Mucosa of stomach (tissue), 1 donor: Measurements from ENCODE around the gene PIP5KL1.

Source experiments
- H3K27me3 ChIP-seq: one replicate; pipeline ENCODE4 v1.7.0; 2013; ENCODE audit warnings: mild to moderate bottlenecking, low read length; ENCODE audit not compliant: control insufficient read depth, insufficient read depth
- H3K36me3 ChIP-seq: one replicate; pipeline ENCODE4 v1.7.0; 2013; ENCODE audit warnings: low read length; ENCODE audit not compliant: control insufficient read depth, insufficient read depth
- H3K4me1 ChIP-seq: one replicate; pipeline ENCODE4 v1.7.0; 2013; ENCODE audit warnings: mild to moderate bottlenecking, low read length; ENCODE audit not compliant: control insufficient read depth, insufficient read depth
- H3K4me3 ChIP-seq: one replicate; pipeline ENCODE4 v1.7.0; 2013; ENCODE audit warnings: low read length
- H3K9ac ChIP-seq: one replicate; pipeline ENCODE4 v1.7.0; 2013; ENCODE audit warnings: mild to moderate bottlenecking, low read length, moderate library complexity
- H3K9me3 ChIP-seq: one replicate; pipeline ENCODE4 v1.7.0; 2013; ENCODE audit warnings: mild to moderate bottlenecking, low read length, moderate library complexity; ENCODE audit not compliant: control insufficient read depth
- donor health status: Pancreatic carcinoma.

The PIP5KL1 gene

DNA sequence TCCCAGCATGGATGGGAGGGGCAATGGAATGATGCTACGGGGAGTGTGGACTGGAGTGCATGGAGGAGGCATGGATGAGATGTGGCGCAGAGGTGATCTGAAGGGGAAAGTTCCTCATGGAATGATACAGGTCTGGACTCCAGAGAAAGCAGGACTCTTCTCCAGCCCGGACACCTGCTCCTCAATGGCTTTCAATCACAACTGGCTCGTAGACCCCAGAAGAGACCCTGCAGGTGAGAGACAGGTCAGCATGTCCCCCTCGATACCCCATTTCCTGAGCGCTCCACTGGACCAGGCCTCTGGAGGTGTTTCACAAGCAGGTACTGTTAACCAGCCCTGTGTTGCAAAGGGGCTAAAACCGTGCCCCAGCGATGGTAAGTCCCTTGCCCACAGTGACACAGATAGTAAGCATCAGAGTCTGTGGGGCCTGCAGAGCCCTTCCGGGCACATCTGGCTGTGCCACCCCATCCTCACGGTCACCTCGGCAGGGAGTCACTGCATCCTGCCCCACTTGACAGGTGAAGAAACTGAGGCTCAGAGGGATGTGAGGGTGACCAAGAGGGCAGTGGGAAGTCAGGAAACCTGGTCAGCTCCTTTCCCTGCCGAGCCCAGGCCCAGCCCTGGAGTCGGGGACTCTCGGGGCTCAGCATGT is 12.6 kb upstream of the PIP5KL1 start:
- H3K27me3 ChIP-seq, result no peaks in the 10 kb centered on the region
- no peak overlapping the region for H3K9ac ChIP-seq
- H3K4me1 ChIP-seq, result peaks cover 6% of the 10 kb centered on the region
- H3K4me3 ChIP-seq, result no peak overlapping the region
- peaks cover 36% of the 10 kb centered on the region for H3K36me3 ChIP-seq
- no peaks in the 10 kb centered on the region for H3K9me3 ChIP-seq

DNA sequence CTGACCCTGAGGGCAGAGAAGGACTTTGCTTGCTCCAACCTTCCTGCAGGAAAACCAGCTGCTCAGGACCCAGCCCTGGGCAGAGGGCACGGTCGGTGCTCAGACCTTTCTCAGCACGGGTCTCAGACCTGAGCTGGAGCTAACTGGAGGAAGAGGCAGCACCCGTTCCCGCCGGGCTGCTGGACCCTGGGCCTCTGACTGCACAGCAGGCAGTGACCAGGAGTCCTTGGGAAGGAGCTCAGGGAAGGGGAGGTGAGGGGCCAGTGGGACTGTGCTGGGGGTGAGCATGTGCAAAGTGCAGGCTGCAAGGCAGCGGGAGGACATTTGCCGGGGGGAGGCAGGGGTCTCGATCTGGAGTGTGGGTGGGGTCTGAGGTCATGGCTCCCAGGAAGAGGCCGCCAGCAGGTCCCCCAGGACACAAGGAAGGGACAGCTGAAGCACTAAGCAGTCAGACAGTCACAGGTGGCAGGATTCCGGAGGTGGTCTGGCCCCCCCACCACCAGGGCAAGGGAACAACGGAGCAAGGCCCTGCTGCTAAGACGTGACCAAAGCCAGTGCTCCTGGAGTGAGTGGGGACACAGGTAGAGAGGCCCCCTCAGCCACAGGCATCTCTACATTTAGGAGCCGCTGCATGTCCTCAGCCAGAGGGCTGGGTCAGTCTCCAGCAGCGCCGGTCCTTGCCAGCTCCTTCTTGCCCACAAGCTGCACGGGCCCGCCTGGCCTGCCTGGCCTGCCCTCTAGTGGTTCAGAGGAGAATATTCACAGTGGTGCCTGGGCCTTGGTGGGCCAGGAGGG is 11.8 kb upstream of the PIP5KL1 start:
- H3K9ac ChIP-seq, result no peak overlapping the region
- H3K36me3 ChIP-seq, result peaks cover 31% of the 10 kb centered on the region
- no peak overlapping the region for H3K4me3 ChIP-seq
- no peaks in the 10 kb centered on the region for H3K27me3 ChIP-seq
- H3K9me3 ChIP-seq, result no peaks in the 10 kb centered on the region
- H3K4me1 ChIP-seq, result peaks cover 6% of the 10 kb centered on the region

DNA sequence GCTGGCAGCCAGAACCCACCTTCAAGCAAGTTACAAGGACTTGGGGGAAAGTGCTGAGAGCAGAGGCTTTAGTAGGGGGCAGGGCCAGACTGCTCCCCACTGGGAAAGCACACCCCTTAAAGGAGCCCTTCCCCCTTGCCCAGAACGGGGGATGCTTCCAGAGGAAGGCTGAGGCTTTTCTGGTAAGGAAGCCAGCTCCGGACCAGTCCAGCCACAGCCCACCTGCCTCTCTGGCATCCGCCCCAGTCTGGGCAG is 11.3 kb upstream of the PIP5KL1 start:
- peaks cover 29% of the 10 kb centered on the region for H3K36me3 ChIP-seq

DNA sequence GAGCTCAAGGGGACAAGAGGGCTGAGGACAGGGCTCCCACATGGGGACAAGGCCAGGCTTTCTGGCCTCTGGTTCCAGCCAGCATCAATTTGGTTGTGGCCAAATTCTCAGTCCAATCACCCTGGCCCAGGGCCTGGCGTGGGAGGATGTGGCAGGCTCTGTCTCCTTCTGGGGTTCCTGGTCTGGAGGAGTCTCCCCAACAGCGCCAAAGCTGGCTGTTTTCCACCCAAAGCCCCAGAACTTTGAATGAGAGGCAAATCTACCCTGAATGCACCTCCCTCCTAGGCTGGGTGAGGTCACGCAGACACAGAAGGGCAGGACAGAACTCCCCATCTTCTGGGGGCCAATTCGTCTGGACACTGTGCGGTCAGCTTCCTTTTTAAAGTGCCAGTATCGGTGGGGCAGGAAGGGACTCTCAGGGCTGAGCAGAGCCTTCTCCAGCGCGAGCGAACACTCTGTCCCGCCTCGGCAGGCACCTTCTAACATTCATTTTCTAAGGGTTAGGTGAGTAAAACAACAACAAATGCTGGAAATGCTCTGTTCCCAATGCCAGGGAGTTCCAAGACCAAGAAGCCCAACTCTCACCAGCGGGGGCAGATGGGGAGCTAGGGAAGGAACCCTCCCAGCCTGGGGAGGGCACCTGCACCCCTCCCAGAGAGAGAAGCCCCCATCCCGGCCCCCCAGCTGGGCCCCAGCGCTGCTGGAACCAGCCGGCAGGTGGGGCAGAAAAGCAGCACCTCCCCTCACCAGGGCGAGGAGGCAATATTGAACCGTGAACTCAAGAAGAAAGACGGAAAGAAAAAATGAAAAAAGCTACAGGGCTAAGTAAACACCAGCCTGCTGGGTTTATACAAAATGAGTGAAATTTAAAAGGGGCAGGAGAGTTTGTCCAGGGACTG is 10.7 kb upstream of the PIP5KL1 start:
- H3K36me3 ChIP-seq, result peaks cover 29% of the 10 kb centered on the region
- no peak overlapping the region for H3K9ac ChIP-seq
- H3K4me1 ChIP-seq, result peaks cover 14% of the 10 kb centered on the region
- no peak overlapping the region for H3K4me3 ChIP-seq
- no peaks in the 10 kb centered on the region for H3K9me3 ChIP-seq
- no peaks in the 10 kb centered on the region for H3K27me3 ChIP-seq

More for the DNA sequence above, 11.3 kb upstream of the PIP5KL1 start:
- Histone ChIP-seq H3K4me1 (peaks cover 10% of the 10 kb centered on the region), H3K9me3 (no peaks in the 10 kb centered on the region), H3K4me3 (no peak overlapping the region), H3K9ac (no peak overlapping the region), H3K27me3 (no peaks in the 10 kb centered on the region)

DNA sequence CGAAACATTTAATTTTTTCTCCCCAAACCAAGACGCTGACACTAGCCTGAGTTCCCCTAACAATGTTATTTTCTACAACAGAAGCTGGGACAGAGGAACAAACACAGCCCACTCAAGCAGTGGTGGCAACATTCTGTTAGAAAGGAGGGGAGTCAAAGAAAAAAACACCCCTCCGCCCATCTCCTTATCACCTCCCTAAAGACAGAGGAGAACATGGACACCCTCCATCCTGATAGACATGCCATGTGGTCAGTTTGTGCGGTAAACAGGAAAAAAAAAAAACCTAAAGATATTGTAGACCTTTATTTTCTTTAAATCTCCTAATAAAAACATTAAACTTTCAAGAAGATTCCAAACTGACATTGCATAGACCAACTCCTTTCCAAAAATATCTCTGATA is 10.0 kb upstream of the PIP5KL1 start:
- Histone ChIP-seq H3K4me3 (no peak overlapping the region), H3K36me3 (peaks cover 29% of the 10 kb centered on the region), H3K9me3 (no peaks in the 10 kb centered on the region), H3K27me3 (no peaks in the 10 kb centered on the region), H3K9ac (no peak overlapping the region), H3K4me1 (peaks cover 19% of the 10 kb centered on the region)

DNA sequence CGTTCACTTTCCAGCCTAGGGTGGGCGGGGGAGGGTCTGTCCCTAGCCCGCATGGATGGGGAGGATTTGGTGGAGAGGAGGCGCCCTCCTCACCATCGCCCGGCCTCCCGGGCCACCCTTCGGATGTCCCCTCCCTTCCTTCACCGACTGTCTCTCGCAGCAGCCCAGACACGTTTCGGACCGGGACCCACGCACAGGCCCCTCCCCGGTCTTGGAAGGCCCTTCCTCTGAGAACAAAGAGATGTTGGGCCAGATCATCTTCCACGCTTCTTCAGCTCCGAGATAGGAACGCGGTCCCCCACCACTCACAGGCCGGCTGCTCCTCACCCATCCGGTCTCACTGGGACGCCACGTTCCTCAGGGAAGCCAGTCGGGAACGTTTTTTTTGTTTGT is 7.7 kb upstream of the PIP5KL1 start:
- Histone ChIP-seq H3K4me1 (peaks cover 19% of the 10 kb centered on the region), H3K27me3 (no peaks in the 10 kb centered on the region), H3K9me3 (no peaks in the 10 kb centered on the region), H3K4me3 (peak overlapping the region; percentile 89), H3K9ac (peak overlapping the region; percentile 69), H3K36me3 (peaks cover 11% of the 10 kb centered on the region)

DNA sequence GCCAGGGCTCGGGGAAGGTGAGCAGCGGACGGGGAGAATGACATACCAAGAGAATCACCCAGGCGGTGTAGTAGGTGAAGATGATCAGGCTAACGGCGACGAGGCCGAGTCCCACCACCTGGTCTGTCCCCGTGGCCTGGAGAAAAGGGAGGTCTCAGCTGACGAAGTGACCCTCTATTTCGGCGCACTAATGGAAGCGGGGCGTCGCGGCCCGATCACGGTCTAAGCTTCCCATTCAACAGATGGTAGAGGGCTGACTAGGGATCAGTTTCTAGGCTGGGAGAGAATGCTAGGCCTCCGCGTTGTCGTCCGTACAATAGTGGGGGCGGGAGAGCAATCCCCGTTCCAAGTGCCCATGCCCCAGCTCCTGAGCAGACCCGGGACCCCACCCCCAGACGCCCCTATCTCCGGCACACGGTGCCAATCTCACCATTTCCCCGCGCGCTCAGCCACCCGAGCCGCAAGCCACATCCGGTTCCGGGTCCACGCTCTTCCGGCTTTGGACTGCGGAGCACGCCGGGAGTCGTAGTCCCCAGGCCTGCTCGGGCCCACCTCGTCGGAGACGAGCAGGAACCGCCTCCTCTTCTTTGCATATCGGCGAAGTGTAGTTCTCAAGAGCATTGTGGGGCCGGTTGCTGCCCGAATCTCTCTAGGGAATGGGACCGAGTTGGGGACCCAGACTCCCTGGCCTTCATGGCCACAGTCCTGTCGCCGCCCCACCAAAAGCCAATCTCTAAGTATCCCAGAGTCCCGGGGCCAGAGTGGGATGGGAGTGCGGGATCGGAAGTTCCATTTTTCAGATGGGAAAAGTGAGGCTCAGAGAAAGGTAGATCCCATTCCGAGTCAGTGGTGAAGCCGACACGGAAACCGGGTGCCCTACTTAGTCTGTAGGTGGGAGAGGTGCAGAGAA is 7.1 kb upstream of the PIP5KL1 start, which contains the start of gene DPM2:
Gene DPM2 (minus strand): TSS at position 467 of the 910 bp plus-strand sequence. CDS start 34 bp downstream, at position 433.
- H3K27me3 ChIP-seq, result no peaks in the 10 kb centered on the region
- H3K4me1 ChIP-seq, result peaks cover 19% of the 10 kb centered on the region
- peak within 1 kb of the TSS; percentile 69 for H3K9ac ChIP-seq
- H3K9me3 ChIP-seq, result no peaks in the 10 kb centered on the region
- peaks cover 11% of the 10 kb centered on the region for H3K36me3 ChIP-seq
- H3K4me3 ChIP-seq, result peak within 1 kb of the TSS; percentile 89

DNA sequence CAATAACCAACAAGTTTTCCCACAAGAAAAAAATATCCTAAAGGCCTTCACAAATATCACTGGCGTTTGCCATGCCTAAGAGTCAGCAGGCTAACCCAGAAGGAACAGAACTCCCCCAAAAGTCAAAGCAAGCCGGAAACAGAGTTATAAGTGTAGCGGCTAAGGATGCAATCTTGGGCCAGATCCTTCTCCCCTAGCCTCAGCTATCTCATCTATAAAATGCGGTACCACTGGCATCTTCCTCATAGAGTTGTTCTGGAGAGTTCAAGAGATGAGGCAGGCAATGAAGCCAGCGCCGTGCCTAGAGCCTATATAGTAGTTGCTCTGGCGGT is 6.4 kb upstream of the PIP5KL1 start:
- Histone ChIP-seq H3K4me3 (peak overlapping the region; percentile 89), H3K27me3 (no peaks in the 10 kb centered on the region), H3K9ac (peak overlapping the region; percentile 69), H3K9me3 (no peaks in the 10 kb centered on the region), H3K36me3 (peaks cover 8% of the 10 kb centered on the region), H3K4me1 (peaks cover 19% of the 10 kb centered on the region)

DNA sequence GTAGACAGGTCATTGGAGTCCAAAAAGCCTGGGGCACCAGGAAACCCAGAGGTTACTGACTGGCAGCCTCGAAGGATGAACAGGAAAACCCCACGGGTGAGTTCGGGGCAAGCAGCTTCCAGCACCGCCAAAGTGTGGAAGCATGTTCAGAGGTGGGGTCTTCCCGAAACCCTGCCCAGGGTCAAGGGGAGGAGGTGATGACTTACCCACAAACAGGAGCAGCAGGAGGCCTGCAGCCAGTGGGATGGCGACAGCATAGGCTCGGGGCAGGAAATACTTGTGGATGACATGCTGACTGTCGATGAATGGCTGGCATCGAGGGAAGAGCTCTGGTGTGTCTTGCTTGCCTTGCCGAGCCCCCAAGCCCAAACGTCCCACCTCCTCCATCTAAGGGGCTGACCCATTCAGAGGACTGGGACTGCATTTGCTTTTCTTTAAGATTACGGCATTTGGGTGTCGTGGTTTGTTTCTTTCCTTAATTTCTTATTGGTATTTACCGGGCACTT is 5.8 kb upstream of the PIP5KL1 start:
- H3K9ac ChIP-seq, result peak overlapping the region; percentile 69
- H3K4me3 ChIP-seq, result no peak overlapping the region
- no peaks in the 10 kb centered on the region for H3K9me3 ChIP-seq
- H3K4me1 ChIP-seq, result peaks cover 24% of the 10 kb centered on the region
- no peaks in the 10 kb centered on the region for H3K27me3 ChIP-seq
- H3K36me3 ChIP-seq, result peaks cover 1% of the 10 kb centered on the region

DNA sequence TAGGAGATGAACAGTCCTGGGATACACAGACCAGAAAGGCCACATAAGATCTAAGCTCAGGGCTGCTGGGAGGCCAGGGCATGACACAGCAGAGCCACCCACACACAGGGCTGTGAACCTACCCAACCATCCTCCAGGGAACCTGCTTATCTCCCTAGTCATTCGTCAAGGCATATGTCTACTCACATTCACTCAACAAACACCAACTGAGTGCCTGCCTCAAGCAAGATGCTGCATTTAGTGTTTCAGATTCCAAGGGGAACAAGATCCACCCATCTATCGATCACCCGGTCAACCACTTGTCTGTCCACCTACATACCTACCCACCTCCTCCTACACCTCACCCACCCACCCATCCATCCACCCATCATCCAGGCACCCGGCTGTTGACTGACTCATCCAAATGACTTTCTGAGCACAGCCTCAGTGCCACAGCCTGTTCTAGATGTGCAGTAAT is 5.2 kb upstream of the PIP5KL1 start:
- no peaks in the 10 kb centered on the region for H3K9me3 ChIP-seq
- peaks cover 30% of the 10 kb centered on the region for H3K4me1 ChIP-seq
- H3K36me3 ChIP-seq, result no peaks in the 10 kb centered on the region
- H3K4me3 ChIP-seq, result no peak overlapping the region
- H3K9ac ChIP-seq, result no peak overlapping the region
- no peaks in the 10 kb centered on the region for H3K27me3 ChIP-seq

DNA sequence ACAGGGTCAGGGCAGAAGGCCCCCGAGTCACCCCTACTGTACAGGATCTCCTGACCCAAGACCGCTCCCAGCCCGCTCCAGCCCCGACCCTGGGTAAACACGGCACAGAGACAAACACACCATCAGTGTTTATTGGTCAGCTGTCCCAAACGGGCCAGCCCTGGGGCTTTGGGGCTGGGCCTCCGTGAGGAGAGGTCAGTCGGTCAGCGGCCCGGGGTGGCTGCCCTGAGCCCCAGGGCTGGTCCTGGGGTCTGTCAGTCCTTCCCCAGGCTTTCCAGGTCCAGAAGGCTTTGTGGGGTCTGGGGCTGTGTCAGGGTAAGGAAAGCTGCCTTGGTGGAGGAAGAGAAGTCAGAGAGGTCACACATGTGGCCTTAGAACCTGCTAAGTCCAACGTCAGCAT is 4.4 kb upstream of the PIP5KL1 start:
- Histone ChIP-seq H3K9me3 (no peaks in the 10 kb centered on the region), H3K4me3 (no peak overlapping the region), H3K9ac (no peak overlapping the region), H3K4me1 (peaks cover 32% of the 10 kb centered on the region), H3K27me3 (no peaks in the 10 kb centered on the region), H3K36me3 (no peaks in the 10 kb centered on the region)
